ENCODE measurements around the gene CSAG3.

GRCh38 chrX:152735101-152735500 is 23.9 kb upstream of the CSAG3 start:
- TF ChIP-seq POLR2A (IDR thresholded peaks at IDR 0.05) (no peak), EP300 (IDR thresholded peaks at IDR 0.05) (no peak)

Data from sigmoid colon (tissue), 4 donors.